Measurements from ENCODE around the gene SNX25. TPM values are rescaled to one million over a fixed set of nuclear protein-coding genes. Genes with fewer than 3 reads are reported as not detected.

The SNX25 gene
- total and polyA plus RNA-seq, 7 donors = 2.5 to 40.5 (median 22.7) TPM

DNA sequence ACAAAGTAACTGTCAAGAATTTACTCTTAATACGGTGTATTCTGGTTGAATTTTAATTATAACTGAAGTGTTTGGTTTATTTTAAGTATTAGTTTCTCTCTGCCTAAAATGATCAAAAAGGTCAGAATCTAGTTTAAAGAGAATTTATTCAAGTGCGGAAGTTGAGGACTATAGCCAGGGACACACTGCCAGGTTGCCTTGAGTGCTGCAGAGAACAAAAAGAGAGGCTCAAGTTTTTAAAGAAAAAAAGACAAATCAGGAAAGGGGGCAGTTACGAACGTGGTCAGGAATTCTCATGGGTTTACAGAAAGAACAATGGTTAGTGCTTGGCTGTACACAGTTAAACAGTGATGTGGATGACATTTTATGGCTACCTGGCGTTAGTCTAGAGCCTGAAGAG, 81.3 kb downstream of the SNX25 start:
- H3K36me3 ChIP-seq = peaks cover 0 to 50% (median 16%) of the 10 kb centered on the region in 4 donors
- H3K9me3 ChIP-seq = no peaks in the 10 kb centered on the region
- peaks cover 0 to 9% (median 5%) of the 10 kb centered on the region in 4 donors for H3K4me1 ChIP-seq
- H3K4me3 ChIP-seq = no peak overlapping the region
- no peaks in the 10 kb centered on the region for H3K27me3 ChIP-seq
- intact Hi-C loops (cut with DNase I) = no loop called here
- DNase-seq = no peak
- TF ChIP-seq, protein P1, sequence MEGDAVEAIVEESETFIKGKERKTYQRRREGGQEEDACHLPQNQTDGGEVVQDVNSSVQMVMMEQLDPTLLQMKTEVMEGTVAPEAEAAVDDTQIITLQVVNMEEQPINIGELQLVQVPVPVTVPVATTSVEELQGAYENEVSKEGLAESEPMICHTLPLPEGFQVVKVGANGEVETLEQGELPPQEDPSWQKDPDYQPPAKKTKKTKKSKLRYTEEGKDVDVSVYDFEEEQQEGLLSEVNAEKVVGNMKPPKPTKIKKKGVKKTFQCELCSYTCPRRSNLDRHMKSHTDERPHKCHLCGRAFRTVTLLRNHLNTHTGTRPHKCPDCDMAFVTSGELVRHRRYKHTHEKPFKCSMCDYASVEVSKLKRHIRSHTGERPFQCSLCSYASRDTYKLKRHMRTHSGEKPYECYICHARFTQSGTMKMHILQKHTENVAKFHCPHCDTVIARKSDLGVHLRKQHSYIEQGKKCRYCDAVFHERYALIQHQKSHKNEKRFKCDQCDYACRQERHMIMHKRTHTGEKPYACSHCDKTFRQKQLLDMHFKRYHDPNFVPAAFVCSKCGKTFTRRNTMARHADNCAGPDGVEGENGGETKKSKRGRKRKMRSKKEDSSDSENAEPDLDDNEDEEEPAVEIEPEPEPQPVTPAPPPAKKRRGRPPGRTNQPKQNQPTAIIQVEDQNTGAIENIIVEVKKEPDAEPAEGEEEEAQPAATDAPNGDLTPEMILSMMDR (IDR thresholded peaks at IDR 0.05) = no peak
- TF ChIP-seq POLR2A (IDR thresholded peaks at IDR 0.05) (no peak), EP300 (IDR thresholded peaks at IDR 0.05) (no peak), POLR2AphosphoS5 (IDR thresholded peaks at IDR 0.05) (no peak)
- 45 to 56% methylated on average over 5 of the region's 5 CpGs for WGBS, 2 donors
- H3K27ac ChIP-seq = no peak overlapping the region

DNA sequence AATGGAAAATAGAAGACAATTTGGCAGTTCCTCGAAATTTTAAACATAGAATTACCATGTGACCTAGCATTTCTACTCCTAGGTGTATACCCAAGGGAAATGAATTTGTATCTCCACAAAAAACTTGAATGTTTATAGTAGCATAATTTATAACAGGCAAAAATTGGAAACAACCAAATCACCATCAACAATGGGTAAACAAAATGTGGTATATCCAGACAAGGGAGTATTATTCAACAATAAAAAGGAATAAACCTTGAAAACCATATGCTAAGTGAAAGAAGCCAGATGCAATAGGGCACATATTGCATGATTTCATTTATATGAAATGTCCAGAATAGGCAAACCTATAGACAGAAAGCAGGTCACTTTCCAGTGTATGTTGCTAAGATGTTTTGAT, 83.8 kb downstream of the SNX25 start:
- intact Hi-C loops (cut with DNase I) = no loop called here
- 94 to 95% methylated on average over 1 of the region's 1 CpG for WGBS, 2 donors
- no peak for DNase-seq
- Histone ChIP-seq H3K4me1 (no peaks in the 10 kb centered on the region), H3K36me3 (peaks cover 0 to 47% (median 16%) of the 10 kb centered on the region in 4 donors), H3K27ac (no peak overlapping the region), H3K4me3 (no peak overlapping the region), H3K9me3 (no peaks in the 10 kb centered on the region), H3K27me3 (no peaks in the 10 kb centered on the region)
- TF ChIP-seq POLR2AphosphoS5 (IDR thresholded peaks at IDR 0.05) (no peak), EP300 (IDR thresholded peaks at IDR 0.05) (no peak), POLR2A (IDR thresholded peaks at IDR 0.05) (no peak)
- TF ChIP-seq, protein P1 (IDR thresholded peaks at IDR 0.05) = no peak

GRCh38 chr4:185296665-185297460, 87.5 kb downstream of the SNX25 start:
- DNase-seq = no peak
- H3K27me3 ChIP-seq = no peaks in the 10 kb centered on the region
- peaks cover 0 to 24% (median 11%) of the 10 kb centered on the region in 4 donors for H3K36me3 ChIP-seq
- TF ChIP-seq POLR2AphosphoS5 (IDR thresholded peaks at IDR 0.05) = no peak
- TF ChIP-seq, protein P1 (IDR thresholded peaks at IDR 0.05) = no peak
- TF ChIP-seq POLR2A (IDR thresholded peaks at IDR 0.05) = no peak
- no peak for TF ChIP-seq EP300 (IDR thresholded peaks at IDR 0.05)
- peaks cover 0 to 10% (median 2%) of the 10 kb centered on the region in 4 donors for H3K4me1 ChIP-seq
- H3K9me3 ChIP-seq = no peaks in the 10 kb centered on the region
- no peak overlapping the region for H3K27ac ChIP-seq
- no peak overlapping the region for H3K4me3 ChIP-seq
- intact Hi-C loops (cut with DNase I) = no loop called here
- 95 to 97% methylated on average over 6 of the region's 6 CpGs for WGBS, 2 donors

GRCh38 chr4:185298728-185299430, 89.5 kb downstream of the SNX25 start:
- Histone ChIP-seq H3K27ac (peak overlapping the region in 3 of 4 donors; percentile 24 to 61 (median 48)), H3K4me1 (peaks cover 0 to 10% (median 2%) of the 10 kb centered on the region in 4 donors), H3K36me3 (peaks cover 0 to 8% (median 1%) of the 10 kb centered on the region in 4 donors), H3K27me3 (no peaks in the 10 kb centered on the region), H3K4me3 (no peak overlapping the region), H3K9me3 (no peaks in the 10 kb centered on the region)
- 79 to 86% methylated on average over 12 of the region's 12 CpGs for WGBS, 2 donors
- no peak for DNase-seq
- TF ChIP-seq POLR2A (IDR thresholded peaks at IDR 0.05) = no peak
- TF ChIP-seq, protein P1 (IDR thresholded peaks at IDR 0.05) = no peak
- TF ChIP-seq POLR2AphosphoS5 (IDR thresholded peaks at IDR 0.05) = no peak
- no peak for TF ChIP-seq EP300 (IDR thresholded peaks at IDR 0.05)
- intact Hi-C loops (cut with DNase I) = no loop called here
